ENCODE data around the gene UGP2. TPM values are rescaled to one million over a fixed set of nuclear protein-coding genes. Genes with fewer than 3 reads are reported as not detected.
"Not testable (repeated sequence)": the region's sequence is repeated elsewhere in the genome, so short reads cannot be mapped to it uniquely, and the experiment has no call there.

Gene UGP2
- total RNA-seq, 5 donors from 2014 or later (not counting 1 experiment from before 2014, with no cell fraction given), result 67.4 to 103 (median 80.1) TPM

- H3K4me1 Mint-ChIP-seq; H3K9me3 ChIP-seq; POLR2A ChIA-PET; CTCF ChIA-PET; H3K27me3 ChIP-seq (replicated peaks in 1 of 2; ENCODE audit: control insufficient read depth in 2 of 2, extremely low read depth in 1 of 2, insufficient read depth in 2 of 2, low read length in 1 of 2); H3K4me1 ChIP-seq (ENCODE audit: control insufficient read depth in 1 of 2, extremely low read depth in 1 of 2, insufficient read depth in 2 of 2, low read length in 2 of 2); H3K4me3 ChIP-seq (ENCODE audit: control insufficient read depth in 1 of 2, extremely low read depth in 1 of 2, low read length in 1 of 2); H3K27ac ChIP-seq (ENCODE audit: low read length); H3K36me3 Mint-ChIP-seq; H3K36me3 ChIP-seq (ENCODE audit: control insufficient read depth in 2 of 2, extremely low read depth in 1 of 2, insufficient read depth in 1 of 2, low read length in 1 of 2); ATAC-seq (replicated peaks in 1 of 4); H3K27me3 Mint-ChIP-seq; H3K27ac Mint-ChIP-seq; H3K9me3 Mint-ChIP-seq; H3K4me3 Mint-ChIP-seq; DNase-seq: not testable (repeated sequence)
- WGBS (ENCODE audit: insufficient coverage), result no CpG with 5 or more reads among the region's 6 CpGs
These were observed 33.7 kb upstream of the UGP2 start for GRCh38 chr2:63808036-63808435.

GRCh38 chr2:63808911-63809310, 32.8 kb upstream of the UGP2 start:
- H3K9me3 ChIP-seq; ATAC-seq (replicated peaks in 1 of 4); H3K27ac Mint-ChIP-seq; DNase-seq; H3K36me3 ChIP-seq (ENCODE audit: control insufficient read depth in 2 of 2, extremely low read depth in 1 of 2, insufficient read depth in 1 of 2, low read length in 1 of 2); H3K9me3 Mint-ChIP-seq; H3K27ac ChIP-seq (ENCODE audit: low read length); CTCF ChIA-PET; H3K4me3 ChIP-seq (ENCODE audit: control insufficient read depth in 1 of 2, extremely low read depth in 1 of 2, low read length in 1 of 2); H3K36me3 Mint-ChIP-seq; H3K27me3 ChIP-seq (replicated peaks in 1 of 2; ENCODE audit: control insufficient read depth in 2 of 2, extremely low read depth in 1 of 2, insufficient read depth in 2 of 2, low read length in 1 of 2); H3K27me3 Mint-ChIP-seq; POLR2A ChIA-PET; H3K4me3 Mint-ChIP-seq; H3K4me1 ChIP-seq (ENCODE audit: control insufficient read depth in 1 of 2, extremely low read depth in 1 of 2, insufficient read depth in 2 of 2, low read length in 2 of 2); H3K4me1 Mint-ChIP-seq: not testable (repeated sequence)
- 95% methylated on average over 4 of the region's 29 CpGs for WGBS (ENCODE audit: insufficient coverage)

- Histone ChIP-seq H3K9me3 (no peaks in the 10 kb centered on the region), H3K27ac (ENCODE audit: low read length) (no peak overlapping the region), H3K4me1 (ENCODE audit: control insufficient read depth in 1 of 2, extremely low read depth in 1 of 2, insufficient read depth in 2 of 2, low read length in 2 of 2) (no peaks in the 10 kb centered on the region), H3K36me3 (ENCODE audit: control insufficient read depth in 2 of 2, extremely low read depth in 1 of 2, insufficient read depth in 1 of 2, low read length in 1 of 2) (no peaks in the 10 kb centered on the region), H3K27me3 (replicated peaks in 1 of 2; ENCODE audit: control insufficient read depth in 2 of 2, extremely low read depth in 1 of 2, insufficient read depth in 2 of 2, low read length in 1 of 2) (peaks cover 0 to 5% of the 10 kb centered on the region in 2 experiments), H3K4me3 (ENCODE audit: control insufficient read depth in 1 of 2, extremely low read depth in 1 of 2, low read length in 1 of 2) (no peak overlapping the region)
- Mint-ChIP-seq H3K27me3 (peaks cover 0 to 1% of the 10 kb centered on the region in 2 donors), H3K4me3 (no peak overlapping the region), H3K36me3 (no peaks in the 10 kb centered on the region), H3K27ac (no peak overlapping the region), H3K9me3 (peaks cover 0 to 4% (median 4%) of the 10 kb centered on the region in 3 donors), H3K4me1 (no peaks in the 10 kb centered on the region)
- 100% methylated on average over 1 of the region's 3 CpGs for WGBS (ENCODE audit: insufficient coverage)
- ChIA-PET CTCF (no interaction called here), POLR2A (interaction anchor here in 1 of 2 donors (0.6 kb wide), 1 partner anchor 165 kb away, joined by 3 read pairs; no protein-coding TSS in a partner anchor)
- no peak for ATAC-seq (replicated peaks in 1 of 4)
- no peak for DNase-seq
These were observed 30.6 kb upstream of the UGP2 start for GRCh38 chr2:63811063-63811462.

GRCh38 chr2:63811870-63812269, 29.8 kb upstream of the UGP2 start:
- WGBS (ENCODE audit: insufficient coverage), result 95% methylated on average over 4 of the region's 7 CpGs
- H3K27ac Mint-ChIP-seq, result not testable (repeated sequence)

GRCh38 chr2:63814114-63814513, 27.6 kb upstream of the UGP2 start:
- Mint-ChIP-seq H3K36me3 (no peaks in the 10 kb centered on the region), H3K27me3 (no peaks in the 10 kb centered on the region), H3K9me3 (no peaks in the 10 kb centered on the region), H3K4me1 (no peaks in the 10 kb centered on the region), H3K27ac (no peak overlapping the region), H3K4me3 (no peak overlapping the region)
- ChIA-PET POLR2A (no interaction called here), CTCF (no interaction called here)
- ATAC-seq (replicated peaks in 1 of 4) (no peak), DNase-seq (no peak)
- H3K27me3 ChIP-seq (replicated peaks in 1 of 2; ENCODE audit: control insufficient read depth in 2 of 2, extremely low read depth in 1 of 2, insufficient read depth in 2 of 2, low read length in 1 of 2), result peaks cover 0 to 5% of the 10 kb centered on the region in 2 experiments
- WGBS (ENCODE audit: insufficient coverage), result no CpG with 5 or more reads among the region's 1 CpG
- no peak overlapping the region for H3K27ac ChIP-seq (ENCODE audit: low read length)
- no peaks in the 10 kb centered on the region for H3K36me3 ChIP-seq (ENCODE audit: control insufficient read depth in 2 of 2, extremely low read depth in 1 of 2, insufficient read depth in 1 of 2, low read length in 1 of 2)
- H3K4me3 ChIP-seq (ENCODE audit: control insufficient read depth in 1 of 2, extremely low read depth in 1 of 2, low read length in 1 of 2), result no peak overlapping the region
- no peaks in the 10 kb centered on the region for H3K9me3 ChIP-seq
- H3K4me1 ChIP-seq (ENCODE audit: control insufficient read depth in 1 of 2, extremely low read depth in 1 of 2, insufficient read depth in 2 of 2, low read length in 2 of 2), result no peaks in the 10 kb centered on the region

More at GRCh38 chr2:63811870-63812269, 29.8 kb upstream of the UGP2 start:
- H3K36me3 Mint-ChIP-seq; ATAC-seq (replicated peaks in 1 of 4); H3K4me3 Mint-ChIP-seq; H3K27ac ChIP-seq (ENCODE audit: low read length); H3K36me3 ChIP-seq (ENCODE audit: control insufficient read depth in 2 of 2, extremely low read depth in 1 of 2, insufficient read depth in 1 of 2, low read length in 1 of 2); CTCF ChIA-PET; H3K4me3 ChIP-seq (ENCODE audit: control insufficient read depth in 1 of 2, extremely low read depth in 1 of 2, low read length in 1 of 2); H3K9me3 Mint-ChIP-seq; H3K4me1 ChIP-seq (ENCODE audit: control insufficient read depth in 1 of 2, extremely low read depth in 1 of 2, insufficient read depth in 2 of 2, low read length in 2 of 2); H3K4me1 Mint-ChIP-seq; H3K27me3 Mint-ChIP-seq; H3K9me3 ChIP-seq; H3K27me3 ChIP-seq (replicated peaks in 1 of 2; ENCODE audit: control insufficient read depth in 2 of 2, extremely low read depth in 1 of 2, insufficient read depth in 2 of 2, low read length in 1 of 2); DNase-seq: not testable (repeated sequence)
- POLR2A ChIA-PET, result interaction anchor here in 1 of 2 donors (0.7 kb wide), 1 partner anchor 85 kb away, joined by 3 read pairs; no protein-coding TSS in a partner anchor

- Histone ChIP-seq H3K4me3 (ENCODE audit: control insufficient read depth in 1 of 2, extremely low read depth in 1 of 2, low read length in 1 of 2) (no peak overlapping the region), H3K27me3 (replicated peaks in 1 of 2; ENCODE audit: control insufficient read depth in 2 of 2, extremely low read depth in 1 of 2, insufficient read depth in 2 of 2, low read length in 1 of 2) (peaks cover 0 to under 1% of the 10 kb centered on the region in 2 experiments), H3K4me1 (ENCODE audit: control insufficient read depth in 1 of 2, extremely low read depth in 1 of 2, insufficient read depth in 2 of 2, low read length in 2 of 2) (no peaks in the 10 kb centered on the region), H3K9me3 (no peaks in the 10 kb centered on the region), H3K27ac (ENCODE audit: low read length) (no peak overlapping the region), H3K36me3 (ENCODE audit: control insufficient read depth in 2 of 2, extremely low read depth in 1 of 2, insufficient read depth in 1 of 2, low read length in 1 of 2) (no peaks in the 10 kb centered on the region)
- no peaks in the 10 kb centered on the region for H3K9me3 Mint-ChIP-seq
- CTCF ChIA-PET, result interaction anchor here in 1 of 2 donors (0.6 kb wide), 1 partner anchor 104 kb away, joined by 4 read pairs; no protein-coding TSS in a partner anchor
- no peak overlapping the region for H3K27ac Mint-ChIP-seq
- peaks cover 0 to 2% of the 10 kb centered on the region in 2 donors for H3K27me3 Mint-ChIP-seq
- no peak overlapping the region for H3K4me3 Mint-ChIP-seq
- no peaks in the 10 kb centered on the region for H3K4me1 Mint-ChIP-seq
- H3K36me3 Mint-ChIP-seq, result no peaks in the 10 kb centered on the region
- DNase-seq (no peak), ATAC-seq (replicated peaks in 1 of 4) (no peak)
- no CpG with 5 or more reads among the region's 2 CpGs for WGBS (ENCODE audit: insufficient coverage)
- POLR2A ChIA-PET, result interaction anchor here in 1 of 2 donors (0.5 kb wide), 1 partner anchor 775 kb away, joined by 3 read pairs; no protein-coding TSS in a partner anchor
These were observed 24.3 kb upstream of the UGP2 start for GRCh38 chr2:63817382-63817781.

GRCh38 chr2:63818271-63818670, 23.4 kb upstream of the UGP2 start:
- H3K27ac Mint-ChIP-seq, result no peak overlapping the region
- Histone ChIP-seq H3K4me1 (ENCODE audit: control insufficient read depth in 1 of 2, extremely low read depth in 1 of 2, insufficient read depth in 2 of 2, low read length in 2 of 2) (no peaks in the 10 kb centered on the region), H3K27me3 (replicated peaks in 1 of 2; ENCODE audit: control insufficient read depth in 2 of 2, extremely low read depth in 1 of 2, insufficient read depth in 2 of 2, low read length in 1 of 2) (peaks cover 0 to 2% of the 10 kb centered on the region in 2 experiments), H3K27ac (ENCODE audit: low read length) (no peak overlapping the region), H3K36me3 (ENCODE audit: control insufficient read depth in 2 of 2, extremely low read depth in 1 of 2, insufficient read depth in 1 of 2, low read length in 1 of 2) (no peaks in the 10 kb centered on the region), H3K9me3 (no peaks in the 10 kb centered on the region), H3K4me3 (ENCODE audit: control insufficient read depth in 1 of 2, extremely low read depth in 1 of 2, low read length in 1 of 2) (no peak overlapping the region)
- no peaks in the 10 kb centered on the region for H3K9me3 Mint-ChIP-seq
- peaks cover 0 to 2% of the 10 kb centered on the region in 2 donors for H3K27me3 Mint-ChIP-seq
- no peak overlapping the region for H3K4me3 Mint-ChIP-seq
- ATAC-seq (replicated peaks in 1 of 4), result no peak
- no peaks in the 10 kb centered on the region for H3K36me3 Mint-ChIP-seq
- DNase-seq, result no peak
- no peaks in the 10 kb centered on the region for H3K4me1 Mint-ChIP-seq
- ChIA-PET CTCF (no interaction called here), POLR2A (interaction anchor here in 1 of 2 donors (0.5 kb wide), 1 partner anchor 41 kb away, joined by 3 read pairs; no protein-coding TSS in a partner anchor)
- no CpG with 5 or more reads among the region's 2 CpGs for WGBS (ENCODE audit: insufficient coverage)
